Heart right ventricle (tissue), 16 donors: ENCODE data around the gene GAREM1. TPM values are rescaled to one million over a fixed set of nuclear protein-coding genes. Genes with fewer than 3 reads are reported as not detected.
"Not testable (repeated sequence)": the region's sequence is repeated elsewhere in the genome, so short reads cannot be mapped to it uniquely, and the experiment has no call there.

Source experiments
- ATAC-seq, 8 donors: fragments of 200-7000 bp; cut with Tn5 transposase; one replicate each; pipeline ENCODE4 v1.9.1; 2020; ENCODE audit warnings: mild to moderate bottlenecking in 8 of 8, moderate library complexity in 8 of 8, moderate number of reproducible peaks in 1 of 8
- DNase-seq, 2 donors: peaks; one replicate each; pipeline ENCODE4 v3.0.0-alpha.2; 2020
- H3K27ac ChIP-seq, 10 donors: fragments of 200-600 bp; sonication (generic) in 2 of 10; one replicate each; pipeline versions ENCODE4 v1.5.0 to v1.8.0; 2020 to 2022; ENCODE audit warnings: mild to moderate bottlenecking in 3 of 10
- H3K27me3 ChIP-seq, 7 donors: fragments of 200-600 bp; one replicate each; pipeline ENCODE4 v1.8.0; 2021 to 2022; ENCODE audit warnings: mild to moderate bottlenecking in 2 of 7
- H3K36me3 ChIP-seq, 9 donors: fragments of 200-600 bp; sonication (generic) in 1 of 9; one replicate each; pipeline versions ENCODE4 v1.5.0 to v1.8.0; 2020 to 2022; ENCODE audit warnings: mild to moderate bottlenecking in 2 of 9
- H3K4me1 ChIP-seq, 9 donors: fragments of 200-600 bp; sonication (generic) in 1 of 9; one replicate each; pipeline versions ENCODE4 v1.5.0 to v1.8.0; 2020 to 2022; ENCODE audit warnings: mild to moderate bottlenecking in 4 of 9
- H3K4me3 ChIP-seq, 10 donors: fragments of 200-600 bp; sonication (generic) in 2 of 10; one replicate each; pipeline versions ENCODE4 v1.5.0 to v1.8.0; 2020 to 2022; ENCODE audit warnings: mild to moderate bottlenecking in 7 of 10, moderate library complexity in 2 of 10
- H3K9me3 ChIP-seq, 11 donors: fragments of 200-600 bp in 10 of 11; sonication (generic) in 2 of 11; one replicate each; pipeline versions ENCODE4 v1.5.0 to v1.8.0; 2013 to 2022; ENCODE audit warnings: mild to moderate bottlenecking in 2 of 11, control low read depth in 1 of 11, moderate library complexity in 1 of 11
- CTCF ChIP-seq, 9 donors: fragments of 200-600 bp; sonication (generic) in 2 of 9; IDR thresholded peaks; one replicate each; pipeline versions ENCODE4 v1.5.0 to v1.8.0; 2021 to 2022; ENCODE audit warnings: antibody characterized with exemption in 9 of 9, mild to moderate bottlenecking in 5 of 9, moderate library complexity in 1 of 9
- WGBS, 2 donors: extraction: QIAGEN DNeasy Blood & Tissue Kit; methylation state at CpG; one replicate each; pipeline ENCODE4 v1.1.7; 2013; ENCODE audit warnings: inconsistent platforms in 1 of 2; 5-methylcytosine and 5-hydroxymethylcytosine counted together
- intact Hi-C, 10 donors: fragments of 100-400 bp; cut with DNase I; formaldehyde crosslinking; loops; one replicate each; pipeline versions ENCODE4 v1.11.1 to v1.14.2; 2022
- polyA plus RNA-seq, 2 donors: library from polyadenylated mRNA; stranded (reverse); fragments of 200-250 nt; gene quantifications; one replicate each; pipeline ENCODE4 v1.2.3, GENCODE V29; 2013
- total RNA-seq, 10 donors: library from RNA; stranded (reverse); fragmentation: NEBNext Ultra II Directional in 3 of 10; extraction: Animal tissue kit (Norgen Biotek cat#: 25700) in 3 of 10; gene quantifications; one replicate each; pipeline versions ENCODE4 v1.2.1 to v1.2.4, GENCODE V29; 2021 to 2023
- donor health status: Arrhythmogenic right ventricular cardiomyopathy.
- donor health status: ischemic (EF 13 %, LVEDD 7.1; RV severe dilation, severe dysfunction).
- donor health status: healthy with polysubstance abuse.
- donor health status: DM: no; HTN: yes; CAD: no.
- donor health status: DM: no; HTN: no; CAD: no.
- donor health status: ischemic (EF 25% LVEDD 6.9; RV normal size, moderate dysfunction).
- donor health status: ischemic (EF 25% LVEDD 5.7; RV mildly dilated, moderate dysfunction).
- donor health status: healthy.
- donor health status: DM: yes; HTN: yes; CAD: no.
- donor health status: Ischemic cardiomyopathy.
- donor health status: ischemic (EF 35%, LVEDD 5.7; RV mildly dilated, moderate dysfunction).
- donor health status: nonischemic (EF 11% LVEDD 7.7; RV severe dilation, severe dysfunction).
- donor health status: DM: yes; HTN: yes; CAD: no.
- donor health status: PGD.
- donor health status: ischemic (EF 29% LVEDD 5.4; RV normal size, mild dysfunction).
- donor health status: nonischemic (EF 23%, LVEDD 6.1; RV moderate dilation, normal function).

The GAREM1 gene
- total and polyA plus RNA-seq, 12 donors: 2.4 to 26.1 (median 13.4) TPM

GRCh38 chr18:32346671-32347070 lies 124.0 kb downstream of the GAREM1 start:
- H3K4me1 ChIP-seq: peaks cover 0 to 56% (median 29%) of the 10 kb centered on the region in 9 donors
- TF ChIP-seq CTCF (IDR thresholded peaks at IDR 0.05): no peak
- no peaks in the 10 kb centered on the region for H3K36me3 ChIP-seq
- peak overlapping the region in 2 of 10 donors; percentile 1 for H3K4me3 ChIP-seq
- no peaks in the 10 kb centered on the region for H3K27me3 ChIP-seq
- no peaks in the 10 kb centered on the region for H3K9me3 ChIP-seq
- WGBS, 2 donors: 13 to 30% methylated on average over 4 of the region's 4 CpGs
- DNase-seq: no peak
- ATAC-seq: peak in 7 of 8 donors; percentile 20 to 53 (median 50)
- intact Hi-C loops: loop anchor here in 1 of 10 donors (10.0 kb wide), 1 partner anchor 118 kb away; no protein-coding TSS in a partner anchor
- peak overlapping the region in 9 of 10 donors; percentile 1 to 79 (median 45) for H3K27ac ChIP-seq

DNA sequence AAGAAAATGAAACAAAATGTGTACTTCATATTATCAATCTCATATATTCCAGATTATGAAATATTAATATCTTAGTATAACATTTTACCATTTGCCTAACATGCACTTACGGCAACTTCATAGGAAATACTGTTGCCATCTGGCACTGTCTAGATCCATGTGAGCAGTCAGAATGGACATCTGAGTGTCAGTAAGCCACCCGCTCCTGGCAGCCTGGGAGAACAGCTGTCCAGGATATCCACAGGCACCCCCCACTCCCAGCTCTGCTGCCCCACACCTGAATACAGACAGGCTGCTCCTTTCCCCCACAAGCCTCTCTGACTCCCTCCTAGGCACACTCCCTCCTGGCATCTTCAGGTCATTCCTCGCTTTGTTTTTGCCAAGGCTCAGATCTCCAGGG lies 127.0 kb downstream of the GAREM1 start:
- Histone ChIP-seq H3K9me3 (peaks cover 0 to 2% (median 0%) of the 10 kb centered on the region in 11 donors), H3K27ac (no peak overlapping the region), H3K4me1 (peaks cover 0 to 37% (median 20%) of the 10 kb centered on the region in 9 donors), H3K36me3 (no peaks in the 10 kb centered on the region), H3K27me3 (no peaks in the 10 kb centered on the region), H3K4me3 (no peak overlapping the region)
- intact Hi-C loops: loop anchor here in 2 of 10 donors (5.0 to 10.0 kb wide), 2 partner anchors 46 to 121 kb away; no protein-coding TSS in a partner anchor
- TF ChIP-seq CTCF (IDR thresholded peaks at IDR 0.05): no peak
- 63 to 71% methylated on average over 3 of the region's 3 CpGs for WGBS, 2 donors
- no peak for DNase-seq
- ATAC-seq: peak in 5 of 8 donors; percentile 48 to 81 (median 65)

DNA sequence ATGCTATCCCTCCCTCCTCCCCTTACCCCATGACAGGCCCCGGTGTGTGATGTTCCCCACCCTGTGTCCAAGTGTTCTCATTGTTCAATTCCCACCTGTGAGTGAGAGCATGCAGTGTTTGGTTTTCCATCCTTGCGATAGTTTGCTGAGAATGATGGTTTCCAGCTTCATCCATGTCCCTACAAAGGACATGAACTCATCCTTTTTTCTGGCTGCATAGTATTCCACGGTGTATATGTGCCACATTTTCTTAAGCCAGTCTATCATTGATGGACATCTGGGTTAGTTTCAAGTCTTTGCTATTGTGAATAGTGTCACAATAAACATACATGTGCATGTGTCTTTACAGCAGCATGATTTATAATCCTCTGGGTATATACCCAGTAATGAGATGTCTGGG lies 129.6 kb downstream of the GAREM1 start:
- not testable (repeated sequence) for DNase-seq, H3K9me3 ChIP-seq, H3K36me3 ChIP-seq, H3K27me3 ChIP-seq, H3K27ac ChIP-seq, ATAC-seq, H3K4me3 ChIP-seq
- WGBS, 2 donors: 79 to 90% methylated on average over 3 of the region's 3 CpGs
- H3K4me1 ChIP-seq: peaks cover 0 to 29% (median 8%) of the 10 kb centered on the region in 9 donors
- intact Hi-C loops: loop anchor here in 2 of 10 donors (5.0 to 10.0 kb wide), 2 partner anchors 44 to 124 kb away; no protein-coding TSS in a partner anchor

GRCh38 chr18:32339045-32339444 lies 131.6 kb downstream of the GAREM1 start:
- WGBS, 2 donors: 31 to 53% methylated on average over 2 of the region's 2 CpGs
- intact Hi-C loops: loop anchor here in 1 of 10 donors (5.0 kb wide), 1 partner anchor 37 kb away; no protein-coding TSS in a partner anchor
- no peak for DNase-seq
- no peak overlapping the region for H3K27ac ChIP-seq
- no peaks in the 10 kb centered on the region for H3K27me3 ChIP-seq
- ATAC-seq: no peak
- no peak for TF ChIP-seq CTCF (IDR thresholded peaks at IDR 0.05)
- H3K9me3 ChIP-seq: peaks cover 0 to 2% (median 0%) of the 10 kb centered on the region in 11 donors
- H3K36me3 ChIP-seq: no peaks in the 10 kb centered on the region
- no peak overlapping the region for H3K4me3 ChIP-seq
- peaks cover 0 to 33% (median 12%) of the 10 kb centered on the region in 9 donors for H3K4me1 ChIP-seq

GRCh38 chr18:32337821-32338220 lies 132.9 kb downstream of the GAREM1 start:
- Histone ChIP-seq H3K4me1 (peaks cover 0 to 45% (median 22%) of the 10 kb centered on the region in 9 donors), H3K4me3 (no peak overlapping the region), H3K27ac (no peak overlapping the region), H3K9me3 (peaks cover 0 to 2% (median 0%) of the 10 kb centered on the region in 11 donors), H3K36me3 (no peaks in the 10 kb centered on the region), H3K27me3 (no peaks in the 10 kb centered on the region)
- DNase-seq (no peak), ATAC-seq (no peak)
- intact Hi-C loops: loop anchor here in 1 of 10 donors (5.0 kb wide), 1 partner anchor 36 kb away; no protein-coding TSS in a partner anchor
- 72 to 76% methylated on average over 8 of the region's 8 CpGs for WGBS, 2 donors
- TF ChIP-seq CTCF (IDR thresholded peaks at IDR 0.05): no peak
